GM20000 (cell line): ENCODE measurements around the gene YWHAE.
A peak's percentile ranks its signal among the peaks of the same experiment; 100 is the strongest.
"Not testable (repeated sequence)": the region's sequence is repeated elsewhere in the genome, so short reads cannot be mapped to it uniquely, and the experiment has no call there.

ENCODE experiments used
- DNase-seq: peaks from one replicate; pipeline ENCODE4 v3.0.0; 2012; ENCODE audit warnings: low spot score
- TF ChIP-seq, protein P1 (sequence below): IDR thresholded peaks from 2 replicates; pipeline ENCODE4 v1.5.1; 2012; ENCODE audit warnings: mild to moderate bottlenecking, control low read depth; ENCODE audit errors: extremely low read depth, missing control alignments

Gene YWHAE

DNA sequence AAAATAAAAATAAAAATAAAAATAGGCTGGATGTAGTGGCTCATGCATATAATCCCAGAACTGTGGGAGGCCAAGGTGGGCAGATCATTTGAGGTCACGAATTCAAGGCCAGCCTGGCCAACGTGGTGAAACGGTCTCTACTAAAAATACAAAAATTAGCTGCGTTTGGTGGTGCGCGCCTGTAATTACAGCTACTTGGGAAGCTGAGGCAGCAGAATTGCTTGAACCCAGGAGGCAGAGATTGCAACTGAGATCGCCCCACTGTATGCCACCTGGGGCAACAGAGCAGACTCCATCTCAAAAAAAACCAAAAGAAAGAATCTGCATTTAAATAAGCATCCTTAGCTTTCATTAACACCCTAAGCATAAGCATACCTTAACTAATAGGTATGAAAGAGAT lies 33.8 kb downstream of the YWHAE start:
- DNase-seq, result no peak
- TF ChIP-seq, protein P1, sequence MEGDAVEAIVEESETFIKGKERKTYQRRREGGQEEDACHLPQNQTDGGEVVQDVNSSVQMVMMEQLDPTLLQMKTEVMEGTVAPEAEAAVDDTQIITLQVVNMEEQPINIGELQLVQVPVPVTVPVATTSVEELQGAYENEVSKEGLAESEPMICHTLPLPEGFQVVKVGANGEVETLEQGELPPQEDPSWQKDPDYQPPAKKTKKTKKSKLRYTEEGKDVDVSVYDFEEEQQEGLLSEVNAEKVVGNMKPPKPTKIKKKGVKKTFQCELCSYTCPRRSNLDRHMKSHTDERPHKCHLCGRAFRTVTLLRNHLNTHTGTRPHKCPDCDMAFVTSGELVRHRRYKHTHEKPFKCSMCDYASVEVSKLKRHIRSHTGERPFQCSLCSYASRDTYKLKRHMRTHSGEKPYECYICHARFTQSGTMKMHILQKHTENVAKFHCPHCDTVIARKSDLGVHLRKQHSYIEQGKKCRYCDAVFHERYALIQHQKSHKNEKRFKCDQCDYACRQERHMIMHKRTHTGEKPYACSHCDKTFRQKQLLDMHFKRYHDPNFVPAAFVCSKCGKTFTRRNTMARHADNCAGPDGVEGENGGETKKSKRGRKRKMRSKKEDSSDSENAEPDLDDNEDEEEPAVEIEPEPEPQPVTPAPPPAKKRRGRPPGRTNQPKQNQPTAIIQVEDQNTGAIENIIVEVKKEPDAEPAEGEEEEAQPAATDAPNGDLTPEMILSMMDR, result no peak

DNA sequence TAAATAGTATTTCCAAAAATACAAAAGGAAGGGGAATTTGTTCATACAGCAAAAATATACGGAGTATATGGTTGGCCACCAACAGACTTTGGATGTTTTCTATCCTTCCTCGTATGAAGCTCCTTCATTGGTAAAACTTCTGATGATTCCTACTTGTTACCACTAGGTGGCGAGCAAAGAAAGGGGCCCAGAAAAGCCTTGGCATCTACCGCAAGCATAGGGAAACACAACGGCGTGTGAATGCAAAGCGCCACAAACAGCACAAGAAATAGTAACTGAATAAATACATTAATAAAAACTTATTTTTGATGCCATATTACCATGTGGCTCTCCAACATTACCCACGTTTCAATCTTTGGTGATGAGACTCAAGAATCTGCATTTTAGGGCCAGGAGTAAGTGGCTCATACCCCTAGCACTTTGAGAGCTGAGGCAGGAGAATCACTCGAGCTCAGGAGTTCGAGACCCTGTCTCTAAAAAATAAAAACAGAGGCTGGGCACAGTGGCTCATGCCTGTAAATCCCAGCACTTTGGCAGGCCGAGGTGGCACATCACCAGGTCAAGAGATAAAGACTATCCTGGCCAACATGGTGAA lies 34.5 kb downstream of the YWHAE start:
- DNase-seq, result peak; percentile 74
- TF ChIP-seq, protein P1, result peak; percentile 53

DNA sequence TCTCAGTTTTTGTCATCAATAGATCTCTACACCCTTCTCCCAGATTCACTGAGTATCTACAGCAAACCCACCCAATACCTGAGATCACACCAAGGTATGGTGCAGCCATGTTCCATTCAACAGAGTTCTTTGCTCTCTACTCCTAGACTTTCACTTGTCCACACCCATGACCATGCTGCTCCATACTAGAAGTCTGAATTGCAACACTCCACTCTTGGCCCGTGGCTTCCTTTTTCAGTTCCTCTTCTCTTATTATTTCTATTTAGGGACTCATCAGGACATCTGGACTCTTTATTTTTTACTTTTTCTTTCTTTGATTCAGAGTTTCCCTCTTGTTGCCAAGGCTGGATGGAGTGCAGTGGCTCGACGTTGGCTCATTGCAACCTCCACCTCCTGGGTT lies 37.1 kb downstream of the YWHAE start:
- DNase-seq, result peak; percentile 31
- TF ChIP-seq, protein P1, result no peak

DNA sequence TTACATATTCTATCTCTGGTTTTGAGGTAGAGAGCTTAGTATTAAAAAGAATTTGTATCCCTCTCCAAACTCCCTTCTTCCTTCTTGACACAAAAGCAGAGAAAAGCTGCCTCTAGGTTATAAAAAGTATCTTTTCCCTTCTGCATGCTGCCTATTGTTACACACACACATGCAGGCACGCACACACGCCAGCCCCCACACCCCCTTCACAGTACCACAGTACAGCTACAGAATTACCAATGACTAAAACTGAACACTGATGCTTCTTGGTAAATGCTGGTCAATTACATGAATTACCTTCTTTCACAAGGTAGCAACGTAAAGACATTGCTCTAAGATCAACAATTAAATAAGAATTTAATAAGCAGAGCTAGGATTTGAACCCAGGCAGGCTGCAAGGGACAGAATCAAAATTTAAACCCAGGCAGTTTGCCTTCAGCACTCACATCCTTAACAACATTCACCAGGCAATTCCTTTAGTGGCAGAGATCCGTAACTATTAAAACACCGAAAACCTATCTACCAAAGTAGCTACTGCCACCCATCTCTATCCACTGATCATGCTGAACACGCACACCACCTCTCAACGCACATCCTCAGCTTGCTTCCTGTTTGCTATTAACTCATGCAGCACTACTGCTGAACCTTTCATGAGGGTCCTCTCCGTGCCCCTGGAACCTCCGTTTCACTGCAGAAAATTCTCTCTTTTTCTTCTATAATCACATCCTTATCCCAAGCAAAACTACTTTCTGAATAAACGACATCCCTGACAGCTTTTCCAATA lies 37.8 kb downstream of the YWHAE start:
- TF ChIP-seq, protein P1, result no peak
- no peak for DNase-seq

DNA sequence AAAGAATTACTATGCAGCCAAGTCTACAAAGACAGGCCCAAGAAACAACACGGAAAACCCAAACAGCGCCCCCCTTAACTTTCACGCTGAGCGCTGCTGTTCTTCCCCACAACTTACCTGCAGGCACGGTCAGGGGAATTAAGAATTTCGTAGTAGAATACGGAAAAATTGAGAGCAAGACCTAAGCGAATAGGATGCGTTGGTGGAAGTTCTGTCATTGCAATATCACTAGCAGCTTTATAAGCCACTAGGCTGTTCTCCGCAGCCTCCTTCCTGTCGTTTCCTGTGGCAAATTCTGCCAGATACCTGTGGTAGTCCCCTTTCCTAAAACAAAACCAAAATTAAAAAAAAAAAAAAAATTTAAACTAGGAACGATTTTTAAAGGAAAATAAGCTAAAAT lies 39.0 kb downstream of the YWHAE start:
- DNase-seq, result no peak
- TF ChIP-seq, protein P1, result no peak

- DNase-seq, result not testable (repeated sequence)
Observed at GRCh38 chr17:1360315-1360714, 39.7 kb downstream of the YWHAE start.

- DNase-seq, result no peak
- TF ChIP-seq, protein P1, result no peak
Observed at GRCh38 chr17:1354030-1354429, 46.0 kb downstream of the YWHAE start.

- DNase-seq, result not testable (repeated sequence)
Observed at GRCh38 chr17:1352530-1352929, 47.5 kb downstream of the YWHAE start.
